GM21381 (cell line): Measurements from ENCODE around the gene GRIPAP1.

Source experiments
- ATAC-seq: cut with Tn5 transposase; IDR thresholded peaks from one replicate; pipeline ENCODE4 v1.9.1; 2021; ENCODE audit warnings: mild to moderate bottlenecking, moderate library complexity; ENCODE audit not compliant: unreplicated experiment

The GRIPAP1 gene, protein sequence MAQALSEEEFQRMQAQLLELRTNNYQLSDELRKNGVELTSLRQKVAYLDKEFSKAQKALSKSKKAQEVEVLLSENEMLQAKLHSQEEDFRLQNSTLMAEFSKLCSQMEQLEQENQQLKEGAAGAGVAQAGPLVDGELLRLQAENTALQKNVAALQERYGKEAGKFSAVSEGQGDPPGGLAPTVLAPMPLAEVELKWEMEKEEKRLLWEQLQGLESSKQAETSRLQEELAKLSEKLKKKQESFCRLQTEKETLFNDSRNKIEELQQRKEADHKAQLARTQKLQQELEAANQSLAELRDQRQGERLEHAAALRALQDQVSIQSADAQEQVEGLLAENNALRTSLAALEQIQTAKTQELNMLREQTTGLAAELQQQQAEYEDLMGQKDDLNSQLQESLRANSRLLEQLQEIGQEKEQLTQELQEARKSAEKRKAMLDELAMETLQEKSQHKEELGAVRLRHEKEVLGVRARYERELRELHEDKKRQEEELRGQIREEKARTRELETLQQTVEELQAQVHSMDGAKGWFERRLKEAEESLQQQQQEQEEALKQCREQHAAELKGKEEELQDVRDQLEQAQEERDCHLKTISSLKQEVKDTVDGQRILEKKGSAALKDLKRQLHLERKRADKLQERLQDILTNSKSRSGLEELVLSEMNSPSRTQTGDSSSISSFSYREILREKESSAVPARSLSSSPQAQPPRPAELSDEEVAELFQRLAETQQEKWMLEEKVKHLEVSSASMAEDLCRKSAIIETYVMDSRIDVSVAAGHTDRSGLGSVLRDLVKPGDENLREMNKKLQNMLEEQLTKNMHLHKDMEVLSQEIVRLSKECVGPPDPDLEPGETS

GRCh38 chrX:49002091-49002935 lies at the start of gene GRIPAP1:
Gene GRIPAP1, minus strand, starts transcription at chrX:49002264. Its CDS starts 35 bp downstream, at chrX:49002229.
- peak; percentile 80 for ATAC-seq

GRCh38 chrX:49043987-49044281 lies 41.9 kb upstream of the GRIPAP1 start:
- ATAC-seq = no peak

- peak; percentile 92 for ATAC-seq
Observed at GRCh38 chrX:49043220-49043986, 41.3 kb upstream of the GRIPAP1 start, which contains the start of gene TFE3. Gene TFE3, minus strand, starts transcription at chrX:49043357. Its CDS starts 131 bp downstream, at chrX:49043226.

DNA sequence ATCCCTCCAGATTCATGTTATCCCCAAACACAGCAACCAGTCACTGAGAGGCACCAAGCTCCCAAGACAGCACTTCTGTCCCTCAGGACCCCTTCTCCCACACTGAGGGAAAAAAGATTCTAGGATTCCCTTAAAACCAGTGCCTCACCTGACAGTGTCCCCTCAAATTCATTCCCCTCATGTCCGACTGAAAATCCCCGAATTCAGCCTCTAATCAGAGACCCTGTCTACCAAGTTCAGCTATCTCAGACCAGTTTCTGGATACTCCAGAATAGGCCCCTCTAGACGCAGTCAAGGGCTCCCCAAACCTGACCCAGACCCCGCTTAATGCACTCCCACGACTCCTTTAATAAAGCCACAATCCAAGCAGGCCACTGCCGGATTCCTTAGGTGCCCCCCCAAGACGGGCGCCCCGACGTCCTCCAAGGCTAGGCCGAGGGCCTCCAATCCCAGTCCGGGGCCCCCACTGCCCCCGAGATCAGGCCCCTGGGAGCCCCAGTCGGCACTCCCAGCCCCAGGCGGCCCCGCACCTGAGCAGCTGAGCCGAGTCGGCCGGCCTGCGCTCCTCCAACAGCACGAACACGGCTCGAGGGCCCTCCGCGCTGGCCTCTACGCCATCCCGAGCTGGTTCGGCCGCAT lies 40.6 kb upstream of the GRIPAP1 start:
- peak; percentile 3 for ATAC-seq

GRCh38 chrX:49041744-49042580 lies 39.9 kb upstream of the GRIPAP1 start:
- ATAC-seq = no peak

DNA sequence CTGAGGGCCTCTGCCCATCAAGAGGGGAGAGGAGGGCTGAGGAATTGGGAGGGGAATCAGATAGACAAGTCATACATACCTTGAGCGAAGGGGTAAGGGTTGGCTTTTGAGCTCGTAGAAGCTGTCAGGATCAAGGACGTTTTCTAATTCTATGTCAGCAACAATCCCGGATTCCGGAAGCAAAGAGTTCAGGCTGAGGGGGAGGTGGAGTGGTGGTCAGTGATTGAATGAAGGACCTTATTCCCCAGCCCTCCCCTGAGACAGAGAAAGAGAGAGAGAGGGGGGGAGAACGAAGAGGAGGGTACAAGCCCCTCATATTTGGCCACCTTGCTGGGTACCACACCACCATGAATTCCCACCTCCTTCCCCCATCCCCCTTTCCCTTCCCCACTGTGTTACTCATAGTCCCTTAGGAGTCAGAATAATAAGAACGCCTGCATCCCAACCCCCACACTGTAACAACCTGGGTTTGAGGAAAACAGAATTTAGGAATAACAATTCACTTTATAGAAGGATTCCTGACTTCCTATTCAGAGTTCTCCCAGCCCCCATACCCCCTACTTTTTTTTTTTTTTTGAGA lies 38.4 kb upstream of the GRIPAP1 start:
- no peak for ATAC-seq

GRCh38 chrX:49039598-49040375 lies 37.7 kb upstream of the GRIPAP1 start:
- no peak for ATAC-seq

DNA sequence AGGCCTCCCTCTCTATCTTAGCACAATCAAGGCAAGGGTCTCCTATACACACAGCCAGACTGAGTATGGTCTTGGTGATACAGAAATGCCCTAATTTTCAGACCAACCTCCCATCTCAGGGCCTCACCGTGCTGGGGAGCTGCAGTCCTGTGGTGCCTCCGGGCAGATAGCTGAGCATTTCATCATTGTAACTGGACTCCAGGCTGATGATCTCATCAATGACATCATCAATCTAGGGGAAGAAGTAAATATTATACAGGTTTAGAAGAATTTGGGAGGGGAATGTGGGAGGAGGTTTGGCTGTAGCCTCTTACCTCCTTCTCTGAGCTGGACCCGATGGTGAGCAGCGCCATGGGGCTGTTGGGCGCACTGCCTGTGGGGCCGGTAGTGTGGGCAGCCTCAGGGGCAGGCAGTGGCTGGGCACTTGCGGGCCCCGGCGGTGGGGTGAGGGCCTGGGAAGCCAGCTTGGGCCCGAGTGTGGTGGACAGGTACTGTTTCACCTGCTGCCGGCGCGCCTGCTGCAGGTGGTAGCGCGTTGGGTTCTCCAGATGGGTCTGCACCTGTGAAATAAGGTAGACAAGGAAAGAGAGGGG lies 35.9 kb upstream of the GRIPAP1 start:
- ATAC-seq = no peak

GRCh38 chrX:49030283-49030682 lies 28.2 kb upstream of the GRIPAP1 start:
- no peak for ATAC-seq

GRCh38 chrX:49029876-49030275 lies 27.8 kb upstream of the GRIPAP1 start:
- ATAC-seq = no peak

DNA sequence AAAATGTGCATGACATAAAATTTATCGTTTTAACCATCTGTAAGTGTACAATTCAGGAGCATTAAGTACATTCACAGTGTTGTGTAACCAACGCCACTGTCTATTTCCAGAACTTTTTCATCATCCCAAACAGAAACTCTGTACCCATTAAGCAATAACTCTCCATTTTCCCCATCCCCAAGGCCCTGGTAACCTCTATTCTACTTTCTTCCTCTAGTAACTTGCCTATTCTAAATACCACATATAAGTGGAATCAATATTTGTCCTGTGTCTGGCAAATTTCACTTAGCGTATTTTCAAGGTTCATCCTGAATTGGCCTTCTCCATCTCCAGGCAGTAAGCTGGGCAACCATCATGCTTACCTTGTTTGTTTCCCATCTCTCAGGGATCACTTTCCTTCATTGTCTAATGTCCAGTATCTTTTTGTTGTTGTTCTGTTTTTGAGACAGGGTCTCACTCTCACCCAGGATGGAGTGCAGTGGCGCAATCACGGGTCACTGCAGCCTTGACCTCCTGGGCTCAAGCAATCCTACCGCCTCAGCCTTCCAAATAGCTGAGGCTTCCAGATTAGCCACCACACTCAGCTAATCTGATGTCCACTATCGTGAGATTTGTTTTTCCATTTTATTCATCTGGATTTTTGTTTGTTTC lies 17.7 kb upstream of the GRIPAP1 start:
- no peak for ATAC-seq

DNA sequence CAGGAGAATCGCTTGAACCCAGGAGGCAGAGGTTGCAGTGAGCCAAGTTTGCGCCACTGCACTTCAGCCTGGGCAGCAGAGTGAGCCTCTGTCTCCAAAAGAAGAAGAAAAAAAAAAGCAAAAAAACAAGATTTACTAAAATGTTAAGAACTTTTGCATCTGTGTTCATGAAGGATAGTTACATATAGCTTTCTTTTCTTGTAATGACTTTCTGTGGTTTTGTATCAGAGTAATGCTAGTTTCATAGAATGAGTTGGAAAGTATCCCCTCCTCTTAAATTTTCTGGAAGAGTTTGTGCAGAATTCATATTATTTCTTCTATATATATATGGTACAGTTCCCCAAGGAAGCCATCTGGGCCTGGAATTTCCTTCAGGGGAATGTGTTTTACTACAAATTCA lies 17.0 kb upstream of the GRIPAP1 start:
- ATAC-seq = no peak

DNA sequence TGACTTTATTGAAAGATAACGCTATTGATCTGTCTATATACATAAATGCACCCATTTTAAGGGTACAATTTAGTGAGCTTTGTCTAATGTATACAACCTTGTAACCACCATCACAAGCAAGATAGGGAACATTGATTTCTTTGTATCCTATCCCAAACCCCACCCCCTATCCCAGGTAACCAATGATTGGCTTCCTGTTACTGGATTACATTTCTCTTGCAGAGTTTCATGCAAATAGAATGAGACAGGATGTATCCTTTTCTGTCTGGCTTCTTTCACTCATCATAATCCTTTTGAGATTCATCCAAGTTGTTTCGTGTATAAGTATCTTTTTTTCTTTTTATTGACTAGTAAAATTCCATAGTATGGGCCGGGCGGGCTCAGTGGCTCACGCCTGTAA lies 1.6 kb upstream of the GRIPAP1 start:
- no peak for ATAC-seq

- ATAC-seq = peak; percentile 24
Observed at GRCh38 chrX:49001521-49002090, 458 bp downstream of the GRIPAP1 start.

- no peak for ATAC-seq
Observed at GRCh38 chrX:49000636-49001035, 1.4 kb downstream of the GRIPAP1 start.

- ATAC-seq = no peak
Observed at GRCh38 chrX:48999030-48999429, 3.0 kb downstream of the GRIPAP1 start.

DNA sequence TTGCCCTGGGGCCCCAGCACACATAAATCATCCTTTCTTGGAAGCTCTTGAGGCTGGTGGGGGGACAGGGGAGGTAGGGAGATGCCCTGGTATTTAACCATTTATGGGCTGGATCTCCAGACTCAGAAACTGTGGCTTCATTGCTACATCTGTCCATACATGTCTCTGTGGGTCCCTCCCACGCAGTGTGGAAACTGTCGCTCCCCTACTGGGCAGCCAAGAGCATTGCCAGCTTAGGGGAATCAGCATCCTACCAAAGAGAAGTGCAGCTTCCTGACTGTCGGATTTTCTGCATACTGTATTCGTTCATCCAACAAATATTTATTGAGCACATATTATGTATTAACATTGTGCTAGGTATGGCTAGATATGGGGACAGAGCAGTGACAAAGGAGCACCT lies 3.7 kb downstream of the GRIPAP1 start:
- ATAC-seq = no peak
